Kasumi-1 (cell line): Measurements from ENCODE around the gene SNRK.

Source experiments
- DNase-seq, 2 experiments: peaks; one replicate each; lab custom pipeline; 2025; lab: John Stamatoyannopoulos, UW

Gene SNRK

GRCh38 chr3:43372007-43372740 is 85.8 kb downstream of the SNRK start:
- DNase-seq = no peak

GRCh38 chr3:43372809-43373559 is 86.6 kb downstream of the SNRK start:
- no peak for DNase-seq

- DNase-seq = no peak
Measured at GRCh38 chr3:43373560-43373928, 87.2 kb downstream of the SNRK start.

GRCh38 chr3:43378066-43378935 is 92.0 kb downstream of the SNRK start:
- DNase-seq = peak; percentile 52 to 57

- DNase-seq = no peak
Measured at GRCh38 chr3:43379343-43379742, 93.0 kb downstream of the SNRK start.

- DNase-seq = no peak
Measured at GRCh38 chr3:43388175-43388574, 101.8 kb downstream of the SNRK start.

GRCh38 chr3:43388915-43389314 is 102.6 kb downstream of the SNRK start:
- DNase-seq = no peak

GRCh38 chr3:43389388-43390254 is 103.3 kb downstream of the SNRK start:
- peak; percentile 88 to 92 for DNase-seq

GRCh38 chr3:43390255-43390588 is 103.9 kb downstream of the SNRK start:
- DNase-seq = no peak

GRCh38 chr3:43391621-43392020 is 105.3 kb downstream of the SNRK start:
- DNase-seq = no peak

- DNase-seq = peak in 1 of 2 experiments; percentile 10
Measured at GRCh38 chr3:43394041-43394554, 107.8 kb downstream of the SNRK start.

GRCh38 chr3:43399034-43399433 is 112.7 kb downstream of the SNRK start:
- no peak for DNase-seq

GRCh38 chr3:43400167-43400566 is 113.8 kb downstream of the SNRK start:
- no peak for DNase-seq
